ENCODE measurements around the gene LAMTOR2.

The LAMTOR2 gene

GRCh38 chr1:156090138-156090839, 35.7 kb downstream of the LAMTOR2 start:
- TF ChIP-seq CTCF (conservative IDR thresholded peaks at IDR 0.05; ENCODE audit: low read depth): no peak
- peak overlapping the region; percentile 52 for H3K27ac ChIP-seq
- ChIA-PET CTCF (interaction anchor here (0.7 to 3.0 kb wide), 6 partner anchors 39 to 135 kb away, joined by 3 to 32 read pairs (median 4); no protein-coding TSS in a partner anchor), POLR2A (ENCODE audit: low non-redundant PET) (no interaction called here)
- no peak for DNase-seq (ENCODE audit: low spot score)

GRCh38 chr1:156090840-156091188, 36.2 kb downstream of the LAMTOR2 start:
- CTCF ChIA-PET: interaction anchor here (0.6 to 3.0 kb wide), 10 partner anchors 24 to 136 kb away, joined by 3 to 32 read pairs (median 3); partner anchors contain the start of gene LMNA

GRCh38 chr1:156091610-156092009, 37.0 kb downstream of the LAMTOR2 start:
- H3K27ac ChIP-seq: peak overlapping the region; percentile 52
- no peak for DNase-seq (ENCODE audit: low spot score)
- ChIA-PET CTCF (interaction anchor here (0.7 to 3.0 kb wide), 7 partner anchors 23 to 135 kb away, joined by 3 to 32 read pairs (median 3); partner anchors contain the start of gene LMNA), POLR2A (ENCODE audit: low non-redundant PET) (no interaction called here)
- TF ChIP-seq CTCF (conservative IDR thresholded peaks at IDR 0.05; ENCODE audit: low read depth): no peak

More at GRCh38 chr1:156090840-156091188, 36.2 kb downstream of the LAMTOR2 start:
- peak; percentile 78 for DNase-seq (ENCODE audit: low spot score)
- peak overlapping the region; percentile 52 for H3K27ac ChIP-seq
- peak; percentile 80 for TF ChIP-seq CTCF (conservative IDR thresholded peaks at IDR 0.05; ENCODE audit: low read depth)
- POLR2A ChIA-PET (ENCODE audit: low non-redundant PET): no interaction called here

- peak overlapping the region; percentile 77 for H3K27ac ChIP-seq
- TF ChIP-seq CTCF (conservative IDR thresholded peaks at IDR 0.05; ENCODE audit: low read depth): no peak
- POLR2A ChIA-PET (ENCODE audit: low non-redundant PET): interaction anchor here (0.6 kb wide), 1 partner anchor 31 kb away, joined by 7 read pairs; no protein-coding TSS in a partner anchor
- CTCF ChIA-PET: interaction anchor here (0.5 to 3.1 kb wide), 23 partner anchors 9 to 1034 kb away, joined by 3 to 57 read pairs (median 5); partner anchors contain the start of gene LMNA
- DNase-seq (ENCODE audit: low spot score): no peak
Observed at GRCh38 chr1:156095906-156096508, 41.4 kb downstream of the LAMTOR2 start.

GRCh38 chr1:156096640-156097391, 42.2 kb downstream of the LAMTOR2 start:
- ChIA-PET CTCF (interaction anchor here (0.6 to 3.1 kb wide), 28 partner anchors 8 to 136 kb away, joined by 3 to 57 read pairs (median 5); partner anchors contain the start of gene LMNA), POLR2A (ENCODE audit: low non-redundant PET) (no interaction called here)
- peak overlapping the region; percentile 77 for H3K27ac ChIP-seq
- peak; percentile 94 for TF ChIP-seq CTCF (conservative IDR thresholded peaks at IDR 0.05; ENCODE audit: low read depth)
- peak; percentile 82 for DNase-seq (ENCODE audit: low spot score)
